ENCODE measurements around the gene HDAC7.

DNA sequence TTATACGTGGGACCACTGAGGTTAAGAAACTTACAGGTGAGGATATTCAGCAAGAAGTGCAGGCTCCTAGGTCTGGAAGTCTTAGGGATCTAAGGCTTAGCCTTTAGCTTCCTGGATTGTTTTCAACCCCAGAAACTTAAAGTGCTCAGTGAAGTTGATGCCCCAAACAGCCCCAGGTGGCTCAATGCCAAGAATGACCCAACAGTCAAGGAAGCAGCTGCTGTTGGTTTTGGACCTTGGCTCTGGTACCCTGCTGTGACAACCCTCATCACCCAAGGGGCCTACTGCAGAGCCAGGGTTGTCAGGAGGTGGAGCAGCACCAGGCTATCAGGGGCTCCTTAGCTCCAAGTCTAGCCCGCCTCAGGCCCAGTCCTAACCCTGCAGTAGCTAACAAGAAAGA, 48.3 kb upstream of the HDAC7 start:
- TF ChIP-seq, protein P1, sequence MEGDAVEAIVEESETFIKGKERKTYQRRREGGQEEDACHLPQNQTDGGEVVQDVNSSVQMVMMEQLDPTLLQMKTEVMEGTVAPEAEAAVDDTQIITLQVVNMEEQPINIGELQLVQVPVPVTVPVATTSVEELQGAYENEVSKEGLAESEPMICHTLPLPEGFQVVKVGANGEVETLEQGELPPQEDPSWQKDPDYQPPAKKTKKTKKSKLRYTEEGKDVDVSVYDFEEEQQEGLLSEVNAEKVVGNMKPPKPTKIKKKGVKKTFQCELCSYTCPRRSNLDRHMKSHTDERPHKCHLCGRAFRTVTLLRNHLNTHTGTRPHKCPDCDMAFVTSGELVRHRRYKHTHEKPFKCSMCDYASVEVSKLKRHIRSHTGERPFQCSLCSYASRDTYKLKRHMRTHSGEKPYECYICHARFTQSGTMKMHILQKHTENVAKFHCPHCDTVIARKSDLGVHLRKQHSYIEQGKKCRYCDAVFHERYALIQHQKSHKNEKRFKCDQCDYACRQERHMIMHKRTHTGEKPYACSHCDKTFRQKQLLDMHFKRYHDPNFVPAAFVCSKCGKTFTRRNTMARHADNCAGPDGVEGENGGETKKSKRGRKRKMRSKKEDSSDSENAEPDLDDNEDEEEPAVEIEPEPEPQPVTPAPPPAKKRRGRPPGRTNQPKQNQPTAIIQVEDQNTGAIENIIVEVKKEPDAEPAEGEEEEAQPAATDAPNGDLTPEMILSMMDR (IDR thresholded peaks at IDR 0.05; ENCODE audit: insufficient read depth, low read depth, low read length): no peak
- no peak for TF ChIP-seq EZH2 (IDR thresholded peaks at IDR 0.05; ENCODE audit: insufficient read depth, low read length)

All from astrocyte (in vitro differentiated cells and primary cell).